Mesenchymal stem cell (in vitro differentiated cells and primary cell): ENCODE results near the gene ADCK2. TPM values are rescaled to one million over a fixed set of nuclear protein-coding genes. Genes with fewer than 3 reads are reported as not detected.
"Not testable (repeated sequence)": the region's sequence is repeated elsewhere in the genome, so short reads cannot be mapped to it uniquely, and the experiment has no call there.

Source experiments
- DNase-seq: peaks from one replicate; pipeline ENCODE4 v3.0.0-alpha.2; 2013
- H2AFZ ChIP-seq: one replicate; pipeline ENCODE4 v1.6.1; 2013; ENCODE audit warnings: low read depth, mild to moderate bottlenecking, control low read depth, inconsistent platforms, low read length, moderate library complexity
- H2AK5ac ChIP-seq: 2 replicates; pipeline ENCODE4 v1.6.1; 2013; ENCODE audit warnings: low read length, moderate library complexity, mild to moderate bottlenecking, inconsistent platforms; ENCODE audit not compliant: severe bottlenecking
- H2BK120ac ChIP-seq: one replicate; pipeline ENCODE4 v1.6.1; 2013; ENCODE audit warnings: low read depth, mild to moderate bottlenecking, inconsistent platforms, low read length, moderate library complexity
- H2BK12ac ChIP-seq, 2 experiments: one replicate each; pipeline ENCODE4 v1.6.1; 2013; ENCODE audit warnings: inconsistent platforms in 2 of 2, low read length in 2 of 2, mild to moderate bottlenecking in 2 of 2, moderate library complexity in 2 of 2, control low read depth in 1 of 2
- H2BK15ac ChIP-seq: one replicate; pipeline ENCODE4 v1.6.1; 2013; ENCODE audit warnings: mild to moderate bottlenecking, low read depth, inconsistent platforms; ENCODE audit not compliant: poor library complexity, severe bottlenecking
- H2BK5ac ChIP-seq: 2 replicates; pipeline ENCODE4 v1.6.1; 2013; ENCODE audit warnings: low read depth, mild to moderate bottlenecking, low read length, control low read depth, inconsistent platforms; ENCODE audit not compliant: poor library complexity, severe bottlenecking
- H3K14ac ChIP-seq, 2 experiments: one replicate each; pipeline ENCODE4 v1.6.1; 2013; ENCODE audit warnings: inconsistent platforms in 2 of 2, low read length in 2 of 2, control low read depth in 1 of 2, mild to moderate bottlenecking in 1 of 2, moderate library complexity in 1 of 2
- H3K18ac ChIP-seq, 2 experiments: one replicate each; pipeline ENCODE4 v1.6.1; 2013; ENCODE audit warnings: inconsistent platforms in 2 of 2, low read length in 2 of 2, control low read depth in 1 of 2, low read depth in 1 of 2, mild to moderate bottlenecking in 1 of 2
- H3K23ac ChIP-seq, 2 experiments: one replicate each; pipeline ENCODE4 v1.6.1; 2013; ENCODE audit warnings: inconsistent platforms in 2 of 2, low read length in 2 of 2, mild to moderate bottlenecking in 2 of 2, moderate library complexity in 2 of 2, control low read depth in 1 of 2
- H3K27ac ChIP-seq: 2 replicates; pipeline ENCODE4 v1.5.1; 2013; ENCODE audit warnings: mild to moderate bottlenecking, moderate library complexity, low read length, control low read depth, inconsistent platforms; ENCODE audit not compliant: poor library complexity, severe bottlenecking
- H3K27me3 ChIP-seq, 2 experiments: 2 replicates each; pipeline versions ENCODE4 v1.6.1 to v1.7.0; 2013; ENCODE audit warnings: low read length in 2 of 2, mild to moderate bottlenecking in 2 of 2, moderate library complexity in 2 of 2, control low read depth in 1 of 2, inconsistent platforms in 1 of 2; ENCODE audit not compliant: control insufficient read depth in 1 of 2, insufficient read depth in 1 of 2
- H3K36me3 ChIP-seq, 2 experiments: 2 replicates each; pipeline versions ENCODE4 v1.6.1 to v1.7.0; 2013; ENCODE audit warnings: low read length in 2 of 2, control low read depth in 1 of 2, inconsistent platforms in 1 of 2, low read depth in 1 of 2, mild to moderate bottlenecking in 1 of 2; ENCODE audit not compliant: insufficient read depth in 2 of 2, control insufficient read depth in 1 of 2
- H3K4ac ChIP-seq, 2 experiments: one replicate each; pipeline ENCODE4 v1.6.1; 2013; ENCODE audit warnings: inconsistent platforms in 2 of 2, low read length in 2 of 2, mild to moderate bottlenecking in 2 of 2, moderate library complexity in 2 of 2, control low read depth in 1 of 2, low read depth in 1 of 2
- H3K4me1 ChIP-seq: 2 replicates; pipeline ENCODE4 v1.6.1; 2013; ENCODE audit warnings: low read depth, low read length, control low read depth; ENCODE audit not compliant: control insufficient read depth, insufficient read depth
- H3K4me2 ChIP-seq: 2 replicates; pipeline ENCODE4 v1.6.1; 2013; ENCODE audit warnings: low read length, mild to moderate bottlenecking, inconsistent platforms; ENCODE audit not compliant: poor library complexity, severe bottlenecking
- H3K4me3 ChIP-seq, 2 experiments: 2 replicates each; pipeline versions ENCODE4 v1.5.1 to v1.7.0; 2013; ENCODE audit warnings: low read length in 2 of 2, mild to moderate bottlenecking in 2 of 2, control low read depth in 1 of 2, low read depth in 1 of 2; ENCODE audit not compliant: insufficient read depth in 1 of 2
- H3K79me1 ChIP-seq: replicated peaks from 2 replicates; pipeline ENCODE4 v1.6.1; 2013; ENCODE audit warnings: mild to moderate bottlenecking, control low read depth, low read length, inconsistent platforms; ENCODE audit not compliant: poor library complexity, severe bottlenecking
- H3K9ac ChIP-seq: 2 replicates; pipeline ENCODE4 v1.7.0; 2013; ENCODE audit warnings: mild to moderate bottlenecking, low read length, moderate library complexity
- H3K9me3 ChIP-seq: 2 replicates; pipeline ENCODE4 v1.7.0; 2013; ENCODE audit warnings: mild to moderate bottlenecking, low read length; ENCODE audit not compliant: control insufficient read depth
- H4K8ac ChIP-seq: one replicate; pipeline ENCODE4 v1.6.1; 2013; ENCODE audit warnings: inconsistent platforms, mild to moderate bottlenecking, low read length, moderate library complexity
- H4K91ac ChIP-seq: one replicate; pipeline ENCODE4 v1.6.1; 2013; ENCODE audit warnings: mild to moderate bottlenecking, low read length, inconsistent platforms
- WGBS: methylation state at CpG from one replicate; pipeline ENCODE4 v1.1.7; 2013; ENCODE audit warnings: mixed read lengths; 5-methylcytosine and 5-hydroxymethylcytosine counted together
- small RNA-seq: library from polyadenylated mRNA; stranded (forward); fragments of <200 nt; extraction: miRNeasy Mini kit (QIAGEN cat#:217004); gene quantifications from one replicate; pipeline ENCODE3, GENCODE V24; 2013; ENCODE audit warnings: low read depth

The ADCK2 gene

GRCh38 chr7:140738280-140738679 is 65.5 kb downstream of the ADCK2 start:
- Histone ChIP-seq H2BK120ac (no peak overlapping the region), H3K79me1 (peaks cover 1% of the 10 kb centered on the region), H3K27ac (no peak overlapping the region), H4K8ac (no peak overlapping the region), H4K91ac (no peak overlapping the region), H3K14ac (no peak overlapping the region), H3K9me3 (no peaks in the 10 kb centered on the region), H2AFZ (no peak overlapping the region), H2BK5ac (no peak overlapping the region), H3K18ac (no peak overlapping the region), H3K9ac (no peak overlapping the region), H3K27me3 (no peaks in the 10 kb centered on the region), H3K4ac (no peak overlapping the region), H3K23ac (no peak overlapping the region), H2AK5ac (no peak overlapping the region), H3K4me1 (no peaks in the 10 kb centered on the region), H2BK15ac (no peak overlapping the region), H3K36me3 (peaks cover 5 to 27% of the 10 kb centered on the region in 2 experiments), H3K4me2 (no peak overlapping the region), H2BK12ac (no peak overlapping the region), H3K4me3 (no peak overlapping the region)
- no peak for DNase-seq

- not testable (repeated sequence) for H3K27me3 ChIP-seq, H4K8ac ChIP-seq, H3K9me3 ChIP-seq, H3K4ac ChIP-seq, H3K4me2 ChIP-seq, H2BK120ac ChIP-seq, H2BK12ac ChIP-seq, H2BK15ac ChIP-seq, DNase-seq, H3K4me1 ChIP-seq, H2AK5ac ChIP-seq, H3K14ac ChIP-seq, H3K23ac ChIP-seq, H2BK5ac ChIP-seq, H3K79me1 ChIP-seq, H2AFZ ChIP-seq, H3K4me3 ChIP-seq, H3K9ac ChIP-seq, H4K91ac ChIP-seq, H3K27ac ChIP-seq, H3K18ac ChIP-seq
- peaks cover 3 to 47% of the 10 kb centered on the region in 2 experiments for H3K36me3 ChIP-seq
- WGBS = no CpG with 5 or more reads among the region's 4 CpGs
These were observed 70.5 kb downstream of the ADCK2 start for GRCh38 chr7:140743255-140743654.

- no peak overlapping the region for H3K27ac ChIP-seq
- no peak overlapping the region for H4K8ac ChIP-seq
- no peak overlapping the region for H2BK12ac ChIP-seq
- H4K91ac ChIP-seq = no peak overlapping the region
- H2BK5ac ChIP-seq = no peak overlapping the region
- no peak overlapping the region for H3K4me3 ChIP-seq
- no peak overlapping the region for H2AK5ac ChIP-seq
- H3K9me3 ChIP-seq = no peaks in the 10 kb centered on the region
- no peak overlapping the region for H3K23ac ChIP-seq
- WGBS = 92% methylated on average over 2 of the region's 2 CpGs
- peaks cover 3 to 48% of the 10 kb centered on the region in 2 experiments for H3K36me3 ChIP-seq
- H3K79me1 ChIP-seq = peaks cover 5% of the 10 kb centered on the region
- H2BK15ac ChIP-seq = no peak overlapping the region
- no peak overlapping the region for H3K4ac ChIP-seq
- H2BK120ac ChIP-seq = no peak overlapping the region
- H3K4me1 ChIP-seq = no peaks in the 10 kb centered on the region
- DNase-seq = no peak
- H2AFZ ChIP-seq = no peak overlapping the region
- no peak overlapping the region for H3K14ac ChIP-seq
- no peaks in the 10 kb centered on the region for H3K27me3 ChIP-seq
- no peak overlapping the region for H3K4me2 ChIP-seq
- no peak overlapping the region for H3K18ac ChIP-seq
- no peak overlapping the region for H3K9ac ChIP-seq
These were observed 71.3 kb downstream of the ADCK2 start for GRCh38 chr7:140744005-140744404.

Small RNA genes within 50 kb of the gene (small RNA-seq; reads per million reads assigned to genes)
- not detected for gene RN7SL771P
